Ishikawa (cell line): ENCODE results near the gene PRR16.

ENCODE experiments used
- CEBPB ChIP-seq: IDR thresholded peaks from 2 replicates; pipeline ENCODE4 v1.6.1; 2012
- CREB1 ChIP-seq: IDR thresholded peaks from 2 replicates; pipeline ENCODE4 v1.6.1; 2012; ENCODE audit warnings: low read depth
- EGR1 ChIP-seq: IDR thresholded peaks from 2 replicates; pipeline ENCODE4 v1.6.1; 2012
- EP300 ChIP-seq: IDR thresholded peaks from 2 replicates; pipeline ENCODE4 v1.6.1; 2012; ENCODE audit warnings: borderline replicate concordance
- FOXM1 ChIP-seq: IDR thresholded peaks from 2 replicates; pipeline ENCODE4 v1.6.1; 2012; ENCODE audit warnings: low read depth, borderline replicate concordance
- MAX ChIP-seq: IDR thresholded peaks from 2 replicates; pipeline ENCODE4 v1.6.1; 2012
- NFIC ChIP-seq: IDR thresholded peaks from 2 replicates; pipeline ENCODE4 v1.6.1; 2012
- RAD21 ChIP-seq: IDR thresholded peaks from 2 replicates; pipeline ENCODE4 v1.6.1; 2012; ENCODE audit warnings: low read depth
- REST ChIP-seq: IDR thresholded peaks from 2 replicates; pipeline ENCODE4 v1.6.1; 2012; ENCODE audit warnings: low read depth, mild to moderate bottlenecking
- TAF1 ChIP-seq: IDR thresholded peaks from 2 replicates; pipeline ENCODE4 v1.6.1; 2012; ENCODE audit warnings: low read depth, mild to moderate bottlenecking
- TCF12 ChIP-seq: IDR thresholded peaks from 2 replicates; pipeline ENCODE4 v1.6.1; 2012; ENCODE audit warnings: low read depth
- TEAD4 ChIP-seq: IDR thresholded peaks from 2 replicates; pipeline ENCODE4 v1.6.1; 2012
- USF1 ChIP-seq: IDR thresholded peaks from 2 replicates; pipeline ENCODE4 v1.6.1; 2012
- YY1 ChIP-seq: IDR thresholded peaks from 2 replicates; pipeline ENCODE4 v1.6.1; 2012; ENCODE audit warnings: low read depth
- ZBTB7A ChIP-seq: IDR thresholded peaks from 2 replicates; pipeline ENCODE4 v1.6.1; 2012; ENCODE audit warnings: low read depth

The PRR16 gene

GRCh38 chr5:120564013-120564412 lies 99.9 kb downstream of the PRR16 start:
- TF ChIP-seq TAF1, result no peak
- TF ChIP-seq RAD21, result no peak
- no peak for TF ChIP-seq MAX
- TF ChIP-seq TEAD4, result no peak
- TF ChIP-seq EP300, result no peak
- no peak for TF ChIP-seq CEBPB
- TF ChIP-seq NFIC, result no peak

- TF ChIP-seq RAD21, result no peak
- no peak for TF ChIP-seq USF1
- TF ChIP-seq FOXM1, result no peak
- no peak for TF ChIP-seq MAX
- no peak for TF ChIP-seq CREB1
- no peak for TF ChIP-seq YY1
- TF ChIP-seq CEBPB, result no peak
- TF ChIP-seq TAF1, result no peak
- TF ChIP-seq EGR1, result no peak
- TF ChIP-seq TEAD4, result no peak
- no peak for TF ChIP-seq REST
- no peak for TF ChIP-seq TCF12
- TF ChIP-seq ZBTB7A, result no peak
- no peak for TF ChIP-seq EP300
- TF ChIP-seq NFIC, result no peak
Observed at GRCh38 chr5:120567066-120567465, 103.0 kb downstream of the PRR16 start.

GRCh38 chr5:120567921-120568320 lies 103.8 kb downstream of the PRR16 start:
- TF ChIP-seq TAF1 (no peak), REST (no peak), MAX (no peak), USF1 (no peak), CEBPB (no peak), YY1 (no peak), TCF12 (no peak), EGR1 (no peak), ZBTB7A (no peak), CREB1 (no peak), TEAD4 (no peak), RAD21 (no peak), EP300 (no peak), NFIC (no peak), FOXM1 (no peak)

- no peak for TF ChIP-seq TAF1
- no peak for TF ChIP-seq YY1
- TF ChIP-seq CEBPB, result no peak
- TF ChIP-seq FOXM1, result no peak
- no peak for TF ChIP-seq EP300
- no peak for TF ChIP-seq TCF12
- no peak for TF ChIP-seq NFIC
- no peak for TF ChIP-seq USF1
- TF ChIP-seq CREB1, result no peak
- no peak for TF ChIP-seq TEAD4
Observed at GRCh38 chr5:120568711-120569110, 104.6 kb downstream of the PRR16 start.

- no peak for TF ChIP-seq RAD21
- no peak for TF ChIP-seq TCF12
- TF ChIP-seq EP300, result no peak
Observed at GRCh38 chr5:120576588-120576987, 112.5 kb downstream of the PRR16 start.

GRCh38 chr5:120582635-120583034 lies 118.5 kb downstream of the PRR16 start:
- TF ChIP-seq EP300 (no peak), MAX (no peak), REST (no peak), NFIC (0 out of 2 replicates have a peak, but pooled peaks have one; percentile 13), EGR1 (no peak), TCF12 (no peak), FOXM1 (no peak), YY1 (no peak)
